Lower leg skin (tissue), 4 donors: Measurements from ENCODE around the gene CCDC47. TPM values are rescaled to one million over a fixed set of nuclear protein-coding genes. Genes with fewer than 3 reads are reported as not detected.

Source experiments
- DNase-seq, 2 donors: peaks; one replicate each; pipeline ENCODE4 v3.0.0-alpha.2; 2019; ENCODE audit warnings: low spot score in 2 of 2
- H3K4me3 ChIP-seq: fragments of 200-600 bp; sonication (generic); 2 replicates; pipeline ENCODE4 v1.5.1; 2017; ENCODE audit warnings: mild to moderate bottlenecking, low read depth; ENCODE audit not compliant: poor library complexity, severe bottlenecking
- CTCF ChIP-seq, 3 donors: fragments of 450-650 bp; IDR thresholded peaks; one replicate each; pipeline ENCODE4 v1.5.1; 2016; ENCODE audit warnings: antibody characterized with exemption in 3 of 3, mild to moderate bottlenecking in 3 of 3, moderate library complexity in 2 of 3
- POLR2A ChIP-seq, 2 donors: fragments of 450-650 bp; IDR thresholded peaks; one replicate each; pipeline ENCODE4 v1.6.1; 2016 to 2017; ENCODE audit warnings: antibody characterized with exemption in 2 of 2, mild to moderate bottlenecking in 1 of 2, moderate library complexity in 1 of 2
- WGBS, 2 donors: methylation state at CpG; one replicate each; pipeline ENCODE4 v1.1.5; 2018; 5-methylcytosine and 5-hydroxymethylcytosine counted together
- intact Hi-C: fragments of 100-400 bp; cut with DNase I; formaldehyde crosslinking; loops from one replicate; pipeline ENCODE4 v1.15.0; 2023; ENCODE audit warnings: low total_unique reads
- total RNA-seq, 4 donors: library from RNA; depleted of rRNA; stranded (reverse); fragments of >200 nt; gene quantifications; one replicate each; pipeline ENCODE4 v1.1.0, GENCODE V29; 2016

Gene CCDC47
- total RNA-seq, 4 donors from 2014 or later = 48.7 to 71.9 (median 59.5) TPM

DNA sequence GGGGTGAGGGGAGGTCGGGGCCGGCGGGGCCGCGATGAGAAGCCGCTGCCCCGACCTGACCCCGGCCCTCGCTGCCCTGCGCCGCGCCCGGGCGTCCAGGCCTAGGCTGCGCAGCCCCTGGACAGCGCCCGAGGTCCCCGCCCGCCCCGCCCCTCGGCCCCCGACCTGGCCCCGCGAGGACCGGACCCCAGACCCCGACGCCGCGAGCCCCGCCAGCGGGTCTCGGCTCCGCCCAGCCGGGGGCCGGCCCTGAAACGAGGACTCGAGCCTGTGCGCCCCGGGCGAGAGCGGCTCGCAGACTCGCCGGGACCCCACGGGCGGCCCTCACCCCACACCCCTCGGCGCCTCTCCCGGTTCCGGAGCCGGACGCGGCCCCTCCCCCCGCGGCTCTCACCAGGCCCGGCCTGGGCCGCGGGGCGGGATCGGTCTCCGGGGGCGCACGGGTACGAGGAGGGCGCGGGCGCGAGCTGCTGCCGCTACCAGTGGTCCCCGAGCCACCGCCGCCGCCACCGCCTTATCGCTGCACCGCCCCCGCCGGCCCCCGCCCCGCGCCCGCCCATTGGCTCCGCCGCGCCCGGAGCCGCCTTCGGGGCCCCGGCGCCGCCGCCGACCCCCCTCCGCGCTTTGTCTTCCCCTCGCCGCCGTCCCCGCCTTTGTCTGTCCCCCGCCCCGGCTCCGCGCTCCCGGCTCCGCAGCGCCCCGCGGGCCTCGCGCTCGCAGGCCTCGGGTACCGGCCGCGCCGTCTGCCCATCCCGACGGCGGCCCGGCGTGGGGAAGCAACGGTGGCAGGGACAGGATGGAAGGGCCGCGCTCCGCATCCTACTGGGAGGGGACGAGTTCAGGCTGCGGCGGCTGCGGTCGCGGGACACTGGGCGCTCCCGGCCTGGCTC lies 73.5 kb downstream of the CCDC47 start, which contains the start of gene LIMD2:
TSS of gene LIMD2 (minus strand) at position 488 of the 890 bp plus-strand sequence. CDS start 827 bp downstream, outside the sequence.
- intact Hi-C loops = no loop called here
- no peak within 1 kb of the TSS for H3K4me3 ChIP-seq
- TF ChIP-seq CTCF (IDR thresholded peaks at IDR 0.05) = no peak
- no peak for TF ChIP-seq POLR2A (IDR thresholded peaks at IDR 0.05)
- peak in 1 of 2 donors; percentile 91 for DNase-seq
- WGBS, 2 donors = 0% methylated on average over 5 of the region's 133 CpGs; no CpG with 5 or more reads in 1 of the 2 donors

- no peak for TF ChIP-seq POLR2A (IDR thresholded peaks at IDR 0.05)
- TF ChIP-seq CTCF (IDR thresholded peaks at IDR 0.05) = no peak
- peak; percentile 31 to 91 for DNase-seq
- WGBS, 2 donors = 4 to 13% methylated on average over 25 to 36 of the region's 45 CpGs
- no peak overlapping the region for H3K4me3 ChIP-seq
- intact Hi-C loops = no loop called here
Measured at GRCh38 chr17:63698886-63699637, 74.3 kb downstream of the CCDC47 start.

DNA sequence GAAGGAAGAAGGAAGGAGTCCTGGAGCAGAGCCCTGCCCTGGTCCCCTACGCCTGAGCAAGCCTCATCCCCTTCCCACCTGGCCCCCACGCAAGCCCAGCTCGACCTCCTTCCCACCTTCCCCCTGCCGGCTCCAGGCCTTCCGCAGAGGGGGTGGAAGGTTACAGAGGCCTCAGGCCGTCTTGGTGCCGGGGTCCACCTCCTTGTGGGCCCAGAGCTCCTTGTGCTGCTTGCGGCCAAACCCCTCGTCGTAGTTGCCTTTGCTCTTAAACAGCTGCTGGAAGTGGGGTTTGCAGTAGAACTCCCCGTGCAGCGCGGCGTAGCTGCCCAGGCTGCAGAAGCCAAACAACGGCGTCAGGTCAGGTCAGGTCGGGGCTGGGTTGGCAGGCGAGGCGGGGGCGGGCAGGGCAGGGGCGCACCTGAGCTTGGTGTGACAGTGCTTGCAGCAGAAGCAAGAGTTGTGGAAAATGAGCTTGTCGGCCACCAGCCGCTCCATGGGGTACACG lies 75.0 kb downstream of the CCDC47 start:
- TF ChIP-seq POLR2A (IDR thresholded peaks at IDR 0.05) (no peak), CTCF (IDR thresholded peaks at IDR 0.05) (no peak)
- WGBS, 2 donors = 45 to 56% methylated on average over 24 of the region's 24 CpGs
- intact Hi-C loops = no loop called here
- H3K4me3 ChIP-seq = no peak overlapping the region
- DNase-seq = no peak

- peak in 1 of 2 donors; percentile 86 for DNase-seq
- no peak for TF ChIP-seq CTCF (IDR thresholded peaks at IDR 0.05)
- no peak for TF ChIP-seq POLR2A (IDR thresholded peaks at IDR 0.05)
- no peak overlapping the region for H3K4me3 ChIP-seq
- intact Hi-C loops = no loop called here
- 40 to 52% methylated on average over 20 to 22 of the region's 22 CpGs for WGBS, 2 donors
Measured at GRCh38 chr17:63697341-63698286, 75.8 kb downstream of the CCDC47 start.

- DNase-seq = no peak
- no peak overlapping the region for H3K4me3 ChIP-seq
- WGBS, 2 donors = 66 to 95% methylated on average over 3 to 9 of the region's 9 CpGs
- intact Hi-C loops = no loop called here
- no peak for TF ChIP-seq CTCF (IDR thresholded peaks at IDR 0.05)
- TF ChIP-seq POLR2A (IDR thresholded peaks at IDR 0.05) = no peak
Measured at GRCh38 chr17:63696381-63696961, 76.9 kb downstream of the CCDC47 start.
